SU-DHL-6 (cell line): ENCODE data around the gene TBC1D22A.

ENCODE experiments used
- EZH2phosphoT487 ChIP-seq: fragments of 200-600 bp; sonication (generic), shearing (Covaris generic); conservative IDR thresholded peaks from 2 replicates; pipeline ENCODE4 v1.6.1; 2018; ENCODE audit warnings: mild to moderate bottlenecking, antibody characterized with exemption, low read length, moderate library complexity, mixed read lengths
- TF ChIP-seq, protein P1 (sequence below): fragments of 200-600 bp; sonication (generic); IDR thresholded peaks from one replicate; pipeline ENCODE4 v1.5.1; 2017; ENCODE audit warnings: antibody characterized with exemption, mild to moderate bottlenecking, low read length, moderate library complexity; ENCODE audit not compliant: insufficient read depth, poor library complexity, severe bottlenecking

DNA sequence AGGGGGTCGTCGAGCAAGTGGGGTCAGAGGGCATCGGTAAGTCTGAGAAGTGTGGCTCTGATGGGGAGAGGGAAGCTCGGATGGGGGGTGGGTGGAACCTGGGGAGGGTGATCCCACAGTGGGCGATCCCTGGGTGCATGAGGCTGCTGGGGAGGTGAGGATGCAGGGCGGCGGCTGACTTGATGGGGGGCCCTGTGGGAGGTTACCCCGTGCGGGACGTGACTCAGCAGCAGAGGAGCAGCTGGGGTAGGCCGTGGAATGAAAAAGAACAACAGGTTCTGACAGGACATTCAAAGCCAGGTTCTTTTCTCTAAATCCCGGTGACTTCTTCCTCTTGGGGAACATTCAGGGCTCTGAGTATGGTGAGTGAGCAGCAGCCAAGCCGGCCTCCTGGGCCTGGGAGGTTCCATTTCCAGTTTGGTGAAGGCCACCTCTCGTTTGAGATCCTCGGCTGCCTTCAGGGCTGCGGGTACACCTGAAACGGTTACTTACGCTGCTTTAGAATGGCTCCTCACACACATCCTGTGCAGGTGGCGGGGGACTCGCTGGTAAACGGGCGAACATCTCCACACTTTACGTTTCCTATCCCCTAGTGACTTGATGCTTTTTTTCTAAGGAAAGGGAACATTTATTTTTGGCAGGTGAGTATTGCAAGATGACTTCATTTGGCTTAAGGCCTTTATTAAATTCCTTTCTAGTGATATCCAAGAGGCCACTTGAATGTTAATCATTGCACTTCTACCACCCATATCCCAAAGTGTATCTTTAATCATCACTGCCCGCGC, 278.2 kb downstream of the TBC1D22A start:
- TF ChIP-seq, protein P1, sequence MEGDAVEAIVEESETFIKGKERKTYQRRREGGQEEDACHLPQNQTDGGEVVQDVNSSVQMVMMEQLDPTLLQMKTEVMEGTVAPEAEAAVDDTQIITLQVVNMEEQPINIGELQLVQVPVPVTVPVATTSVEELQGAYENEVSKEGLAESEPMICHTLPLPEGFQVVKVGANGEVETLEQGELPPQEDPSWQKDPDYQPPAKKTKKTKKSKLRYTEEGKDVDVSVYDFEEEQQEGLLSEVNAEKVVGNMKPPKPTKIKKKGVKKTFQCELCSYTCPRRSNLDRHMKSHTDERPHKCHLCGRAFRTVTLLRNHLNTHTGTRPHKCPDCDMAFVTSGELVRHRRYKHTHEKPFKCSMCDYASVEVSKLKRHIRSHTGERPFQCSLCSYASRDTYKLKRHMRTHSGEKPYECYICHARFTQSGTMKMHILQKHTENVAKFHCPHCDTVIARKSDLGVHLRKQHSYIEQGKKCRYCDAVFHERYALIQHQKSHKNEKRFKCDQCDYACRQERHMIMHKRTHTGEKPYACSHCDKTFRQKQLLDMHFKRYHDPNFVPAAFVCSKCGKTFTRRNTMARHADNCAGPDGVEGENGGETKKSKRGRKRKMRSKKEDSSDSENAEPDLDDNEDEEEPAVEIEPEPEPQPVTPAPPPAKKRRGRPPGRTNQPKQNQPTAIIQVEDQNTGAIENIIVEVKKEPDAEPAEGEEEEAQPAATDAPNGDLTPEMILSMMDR, result no peak
- no peak for TF ChIP-seq EZH2phosphoT487
